ENCODE data around the gene MIPEP.

MIPEP gene

DNA sequence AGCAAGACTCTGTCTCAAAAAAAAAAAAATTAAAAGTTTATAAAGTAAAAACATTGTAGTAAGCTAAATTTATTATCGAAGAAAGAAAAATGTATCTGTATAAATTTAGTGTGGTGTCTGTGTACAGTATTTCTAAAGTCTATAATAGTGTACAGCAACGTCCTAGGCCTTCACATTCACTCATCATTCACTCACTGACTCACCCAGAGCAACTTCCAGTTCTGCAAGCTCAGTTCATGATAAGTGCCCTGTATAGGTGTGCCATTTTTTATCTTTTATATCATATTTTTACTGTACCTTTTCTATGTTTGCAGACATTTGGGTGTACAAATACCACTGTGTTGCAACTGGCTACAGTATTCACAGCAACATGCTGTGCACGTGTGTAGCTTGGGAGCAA, 200.9 kb downstream of the MIPEP start:
- DNase-seq (ENCODE audit: extremely low read depth in 1 of 2, low read depth in 1 of 2): no peak

DNA sequence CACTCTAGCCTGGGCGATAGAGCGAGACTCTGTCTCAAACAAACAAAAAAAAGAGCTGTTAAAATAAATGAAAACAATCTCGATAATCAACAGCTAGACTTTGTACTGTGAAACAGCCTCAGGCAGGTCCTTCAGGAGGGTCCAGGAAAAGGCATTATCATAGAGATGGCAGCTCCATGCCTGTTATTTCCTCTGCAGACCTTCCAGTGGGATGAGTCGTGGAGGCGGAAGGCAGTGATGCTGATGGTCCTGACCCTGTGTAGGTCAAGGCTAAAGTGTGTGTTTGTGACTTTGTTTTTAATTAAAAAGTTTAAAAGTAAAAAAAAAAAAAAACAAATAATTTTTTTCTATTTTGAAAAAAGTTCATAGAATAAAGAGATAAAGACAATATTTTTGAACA, 201.6 kb downstream of the MIPEP start:
- DNase-seq (ENCODE audit: extremely low read depth in 1 of 2, low read depth in 1 of 2): no peak

DNA sequence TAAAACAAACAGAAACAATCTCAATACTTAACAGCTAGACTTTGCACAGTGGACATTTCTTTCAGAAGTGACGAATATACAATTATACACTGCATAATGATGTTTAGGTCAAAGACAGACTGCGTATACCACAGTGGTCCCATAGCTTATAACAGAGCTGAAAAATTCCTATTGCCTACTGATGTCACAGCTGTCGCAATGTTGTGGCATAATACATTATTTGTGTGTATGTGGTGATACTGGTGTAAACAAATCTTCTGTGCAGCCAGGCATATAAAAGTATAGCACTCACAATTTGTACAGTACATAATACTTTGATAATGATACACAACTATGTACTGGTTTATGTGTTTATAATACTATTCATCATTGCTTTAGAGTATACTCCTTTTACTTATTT, 202.3 kb downstream of the MIPEP start:
- DNase-seq (ENCODE audit: extremely low read depth in 1 of 2, low read depth in 1 of 2): no peak

DNA sequence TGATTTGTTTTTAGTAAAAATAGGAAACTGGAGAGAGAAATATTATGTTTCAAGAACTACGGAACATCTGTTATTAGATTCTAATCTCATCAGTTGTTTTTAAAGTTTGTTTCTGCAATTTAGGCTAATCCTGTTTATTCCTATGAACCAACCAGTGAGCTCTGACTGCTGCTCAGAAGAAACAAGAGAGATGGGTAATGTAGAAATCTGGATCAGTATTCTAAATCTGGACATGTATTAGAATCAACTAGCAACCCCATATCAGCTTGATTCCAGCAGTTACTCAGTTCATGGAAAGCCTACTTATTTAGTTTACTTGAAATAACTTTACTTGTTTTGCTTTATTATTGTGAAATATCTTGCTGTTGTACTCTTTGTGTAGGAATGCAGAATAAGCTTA, 203.8 kb downstream of the MIPEP start:
- no peak for DNase-seq (ENCODE audit: extremely low read depth in 1 of 2, low read depth in 1 of 2)

DNA sequence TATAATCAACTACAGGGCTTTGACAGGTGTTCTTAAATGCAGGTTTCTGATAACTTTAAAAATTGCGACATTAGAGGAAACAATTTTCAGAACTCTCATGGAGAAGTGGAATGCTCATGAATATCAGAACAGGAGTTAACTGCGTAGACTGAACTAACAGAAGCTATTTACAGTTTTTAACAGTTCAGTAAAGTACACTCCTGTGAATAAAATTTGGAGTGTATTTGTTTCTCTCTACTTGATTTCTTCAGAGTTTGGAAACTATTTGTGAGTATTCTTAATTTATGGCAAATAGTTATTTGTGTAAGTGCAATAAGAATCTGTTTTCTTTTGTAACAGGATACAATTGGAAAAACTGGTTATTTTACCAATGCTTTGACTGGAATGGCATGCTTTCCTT, 204.6 kb downstream of the MIPEP start:
- no peak for DNase-seq (ENCODE audit: extremely low read depth in 1 of 2, low read depth in 1 of 2)

DNA sequence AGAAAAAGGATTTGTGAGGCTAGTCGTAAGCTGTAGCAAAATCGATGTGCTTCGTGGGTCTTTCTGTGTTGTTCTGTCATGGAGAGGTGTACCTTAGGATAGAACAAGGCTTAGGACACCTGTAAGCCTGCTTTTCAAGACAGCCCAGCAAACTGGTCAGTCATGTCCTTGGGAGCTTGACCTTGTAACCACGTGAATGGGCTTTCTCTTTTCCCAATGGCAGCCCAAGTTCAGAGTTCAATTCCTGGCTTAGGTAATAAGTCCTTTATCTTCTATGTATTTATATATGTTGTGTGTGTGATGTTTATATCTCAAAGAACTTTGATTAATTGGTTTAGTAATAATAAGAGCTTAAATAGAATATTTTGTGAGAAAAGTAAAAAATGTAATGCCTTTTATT, 206.1 kb downstream of the MIPEP start:
- DNase-seq (ENCODE audit: extremely low read depth in 1 of 2, low read depth in 1 of 2): no peak

DNA sequence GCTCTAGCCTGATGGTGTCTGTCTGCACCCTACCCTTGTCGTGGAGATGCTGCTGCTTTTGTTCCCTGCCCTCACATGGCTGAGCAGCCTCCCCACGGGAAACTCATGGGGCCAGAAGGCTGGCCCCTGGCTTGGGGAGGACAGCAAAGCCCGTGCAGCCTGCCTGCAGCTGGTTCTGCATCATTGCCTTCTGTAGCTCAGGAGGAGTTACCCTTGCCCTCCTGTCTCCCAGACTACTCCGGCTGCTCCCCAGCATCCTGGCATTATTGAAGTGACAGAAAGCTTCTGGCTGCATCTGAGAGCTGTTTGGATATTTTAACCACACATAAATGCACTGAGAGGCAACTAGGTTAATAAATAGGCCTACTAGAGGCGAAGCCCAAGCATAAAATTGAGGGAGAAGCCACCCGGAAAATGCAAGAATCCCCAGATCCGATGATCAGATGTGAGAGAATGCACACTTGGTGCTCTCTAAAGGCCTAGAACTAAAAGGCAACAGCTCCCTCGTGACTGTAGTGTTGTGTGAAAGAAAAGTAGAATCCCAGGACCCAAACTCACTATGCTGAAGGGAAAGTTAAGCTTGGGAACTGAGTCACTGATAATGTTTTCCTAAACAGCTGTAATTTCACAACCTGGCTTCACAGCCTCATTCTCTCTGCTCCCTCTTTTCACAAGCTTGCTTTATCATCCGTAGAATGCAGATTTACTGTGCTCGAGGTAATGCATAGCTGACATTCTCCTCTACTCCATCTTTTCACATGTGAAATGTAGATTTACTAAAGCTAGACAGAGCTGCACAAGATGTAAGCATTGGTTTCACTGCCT, 208.1 kb downstream of the MIPEP start:
- DNase-seq (ENCODE audit: extremely low read depth in 1 of 2, low read depth in 1 of 2): no peak
